Activated B cell treated with CpG ODN at 0.5 μM for 24 hours (primary cell): Measurements from ENCODE around the gene CROCC2. TPM values are rescaled to one million over a fixed set of nuclear protein-coding genes. Genes with fewer than 3 reads are reported as not detected.

Source experiments
- ATAC-seq: fragments of 200-7000 bp; cut with Tn5 transposase; one replicate; pipeline ENCODE4 v1.10.0; 2021; ENCODE audit warnings: low read depth, mild to moderate bottlenecking, moderate library complexity
- CTCF ChIA-PET: fragments of 350-600 bp; sonication (Branson Sonifier 250); formaldehyde crosslinking; loops from one replicate; lab custom pipeline; 2021; ENCODE audit warnings: antibody characterized with exemption; lab: Charles Lee
- POLR2A ChIA-PET: fragments of 350-600 bp; sonication (Branson Sonifier 250); formaldehyde crosslinking; loops from one replicate; lab custom pipeline; 2021; ENCODE audit warnings: antibody characterized with exemption; lab: Charles Lee
- DNase-seq: peaks from one replicate; pipeline ENCODE4 v3.0.0; 2022
- H3K27ac Mint-ChIP-seq: one replicate; pipeline ENCODE4 v1.8.0; 2020; ENCODE audit warnings: mixed read lengths
- H3K27me3 Mint-ChIP-seq: one replicate; pipeline ENCODE4 v1.8.0; 2021; ENCODE audit warnings: mixed read lengths
- H3K36me3 Mint-ChIP-seq: one replicate; pipeline ENCODE4 v1.8.0; 2021; ENCODE audit warnings: low read depth, mixed read lengths
- H3K4me1 Mint-ChIP-seq: one replicate; pipeline ENCODE4 v1.8.0; 2021; ENCODE audit warnings: mixed read lengths
- H3K4me3 Mint-ChIP-seq: one replicate; pipeline ENCODE4 v1.8.0; 2020; ENCODE audit warnings: mild to moderate bottlenecking, mixed read lengths
- H3K9me3 Mint-ChIP-seq: one replicate; pipeline ENCODE4 v1.8.0; 2020; ENCODE audit warnings: mixed read lengths
- intact Hi-C: fragments of 100-400 bp; cut with micrococcal nuclease; formaldehyde crosslinking; loops from one replicate; pipeline ENCODE4 v1.15.1; 2024
- total RNA-seq: library from RNA; stranded (reverse); gene quantifications from 2 replicates; pipeline ENCODE4 v1.2.3, GENCODE V29; 2022
- TF ChIP-seq, protein P1 (sequence below): fragments of 200-600 bp; IDR thresholded peaks from one replicate; pipeline ENCODE4 v1.8.0; 2022; ENCODE audit warnings: antibody characterized with exemption, mild to moderate bottlenecking

The CROCC2 gene
- total RNA-seq, 1 donor from 2014 or later: not detected

DNA sequence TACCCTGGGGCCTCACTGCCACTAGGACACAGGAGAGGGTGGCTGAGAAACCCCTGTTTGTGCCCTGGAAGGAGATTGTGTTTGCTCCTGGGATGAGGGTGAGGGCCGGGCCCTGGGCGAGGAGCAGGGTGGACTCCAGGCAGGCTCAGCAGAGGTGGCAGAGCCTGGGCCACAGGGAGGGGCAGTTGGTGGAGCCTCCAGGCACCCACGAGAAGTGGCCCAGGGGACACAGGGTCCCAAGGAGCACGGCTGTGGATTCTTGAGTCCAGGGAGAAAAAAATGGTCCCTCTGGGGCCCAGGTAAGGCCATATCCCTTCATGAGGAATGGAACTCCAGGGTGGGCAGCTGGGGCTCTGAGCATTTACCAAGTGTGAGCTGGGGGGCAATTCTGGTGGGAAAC, 18.5 kb upstream of the CROCC2 start:
- Mint-ChIP-seq H3K36me3 (no peaks in the 10 kb centered on the region), H3K27me3 (peaks cover 2% of the 10 kb centered on the region), H3K9me3 (no peaks in the 10 kb centered on the region), H3K4me3 (no peak overlapping the region), H3K27ac (no peak overlapping the region), H3K4me1 (no peaks in the 10 kb centered on the region)
- DNase-seq (no peak), ATAC-seq (no peak)
- CTCF ChIA-PET: no interaction called here
- POLR2A ChIA-PET: no interaction called here
- intact Hi-C loops: no loop called here
- TF ChIP-seq, protein P1, sequence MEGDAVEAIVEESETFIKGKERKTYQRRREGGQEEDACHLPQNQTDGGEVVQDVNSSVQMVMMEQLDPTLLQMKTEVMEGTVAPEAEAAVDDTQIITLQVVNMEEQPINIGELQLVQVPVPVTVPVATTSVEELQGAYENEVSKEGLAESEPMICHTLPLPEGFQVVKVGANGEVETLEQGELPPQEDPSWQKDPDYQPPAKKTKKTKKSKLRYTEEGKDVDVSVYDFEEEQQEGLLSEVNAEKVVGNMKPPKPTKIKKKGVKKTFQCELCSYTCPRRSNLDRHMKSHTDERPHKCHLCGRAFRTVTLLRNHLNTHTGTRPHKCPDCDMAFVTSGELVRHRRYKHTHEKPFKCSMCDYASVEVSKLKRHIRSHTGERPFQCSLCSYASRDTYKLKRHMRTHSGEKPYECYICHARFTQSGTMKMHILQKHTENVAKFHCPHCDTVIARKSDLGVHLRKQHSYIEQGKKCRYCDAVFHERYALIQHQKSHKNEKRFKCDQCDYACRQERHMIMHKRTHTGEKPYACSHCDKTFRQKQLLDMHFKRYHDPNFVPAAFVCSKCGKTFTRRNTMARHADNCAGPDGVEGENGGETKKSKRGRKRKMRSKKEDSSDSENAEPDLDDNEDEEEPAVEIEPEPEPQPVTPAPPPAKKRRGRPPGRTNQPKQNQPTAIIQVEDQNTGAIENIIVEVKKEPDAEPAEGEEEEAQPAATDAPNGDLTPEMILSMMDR: no peak

DNA sequence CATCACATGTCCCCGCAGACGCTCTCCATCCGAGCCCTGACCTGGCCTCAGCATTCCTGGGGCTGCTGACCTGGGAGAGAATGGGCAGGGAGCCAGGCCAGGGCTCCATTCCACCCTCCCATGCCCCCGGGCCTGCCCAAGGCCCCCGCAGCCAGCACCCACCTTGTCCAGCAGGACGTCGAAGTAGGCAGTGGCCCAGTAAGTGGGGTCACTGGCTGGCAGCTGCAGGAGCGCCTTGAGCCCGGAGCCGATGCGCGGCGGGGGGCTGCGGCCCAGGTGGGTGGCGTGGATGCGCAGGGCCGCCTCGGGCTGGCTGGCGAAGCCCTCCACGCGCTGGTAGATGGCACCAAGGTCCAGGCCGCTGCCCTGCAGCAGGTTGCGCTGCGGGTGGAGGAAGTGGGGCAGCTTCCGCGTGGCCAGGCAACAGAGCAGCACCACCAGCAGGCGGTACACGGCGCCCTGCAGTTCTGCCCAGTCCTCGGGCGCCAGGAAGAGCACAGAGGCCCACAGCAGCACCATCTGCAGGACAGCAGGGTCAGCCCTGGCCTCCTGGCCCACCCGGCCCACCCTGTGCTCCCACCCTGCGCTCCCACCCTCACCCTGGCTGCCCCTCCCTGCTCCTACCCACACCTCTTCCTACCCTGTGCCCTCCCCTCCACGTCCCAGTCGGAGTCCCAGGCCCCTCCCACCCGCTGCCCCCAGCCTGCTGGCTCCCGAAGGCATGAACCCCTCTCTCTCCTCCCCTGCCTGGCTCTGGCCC, 17.8 kb upstream of the CROCC2 start:
- H3K4me1 Mint-ChIP-seq: no peaks in the 10 kb centered on the region
- TF ChIP-seq, protein P1: no peak
- H3K36me3 Mint-ChIP-seq: no peaks in the 10 kb centered on the region
- POLR2A ChIA-PET: no interaction called here
- H3K4me3 Mint-ChIP-seq: no peak overlapping the region
- no peak for ATAC-seq
- intact Hi-C loops: no loop called here
- H3K27ac Mint-ChIP-seq: no peak overlapping the region
- H3K27me3 Mint-ChIP-seq: peaks cover 1% of the 10 kb centered on the region
- no peaks in the 10 kb centered on the region for H3K9me3 Mint-ChIP-seq
- DNase-seq: no peak
- CTCF ChIA-PET: no interaction called here

DNA sequence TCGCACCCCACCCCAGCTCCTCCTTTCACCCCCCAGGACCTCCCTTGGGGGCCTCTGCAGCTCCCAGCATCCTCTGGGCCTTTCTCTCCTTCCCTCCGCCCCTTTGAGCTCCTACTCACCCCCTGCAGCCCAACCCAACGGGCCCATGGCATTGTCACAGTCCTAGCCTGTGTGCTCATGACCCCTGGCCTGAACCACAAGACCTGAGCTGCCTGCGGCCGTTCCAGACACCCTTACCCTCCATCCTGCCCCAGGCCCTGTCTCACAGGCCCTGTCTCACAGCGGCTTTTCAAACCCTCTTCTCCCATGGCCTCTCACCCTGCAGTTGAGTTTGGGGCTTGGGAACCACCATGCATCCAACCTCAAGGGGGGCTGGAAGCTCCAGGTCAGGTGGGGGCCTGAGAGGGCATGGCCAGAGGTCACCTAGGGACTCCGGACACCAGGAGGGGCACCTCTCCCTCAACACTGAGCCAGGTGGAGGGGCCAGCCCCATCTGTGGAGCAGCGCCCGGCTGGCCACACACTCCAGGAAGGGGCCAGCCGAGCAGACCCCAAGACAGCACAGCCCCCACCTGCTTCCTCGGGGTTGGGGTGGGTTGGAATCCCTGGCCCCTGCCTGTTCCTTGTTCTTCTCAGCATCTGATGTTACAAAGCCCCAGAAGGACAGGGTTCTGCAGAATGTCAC, 17.1 kb upstream of the CROCC2 start:
- ATAC-seq: no peak
- POLR2A ChIA-PET: no interaction called here
- Mint-ChIP-seq H3K4me3 (no peak overlapping the region), H3K27me3 (no peaks in the 10 kb centered on the region), H3K4me1 (no peaks in the 10 kb centered on the region), H3K36me3 (no peaks in the 10 kb centered on the region), H3K9me3 (no peaks in the 10 kb centered on the region), H3K27ac (no peak overlapping the region)
- no peak for DNase-seq
- TF ChIP-seq, protein P1: no peak
- CTCF ChIA-PET: no interaction called here
- intact Hi-C loops: no loop called here

DNA sequence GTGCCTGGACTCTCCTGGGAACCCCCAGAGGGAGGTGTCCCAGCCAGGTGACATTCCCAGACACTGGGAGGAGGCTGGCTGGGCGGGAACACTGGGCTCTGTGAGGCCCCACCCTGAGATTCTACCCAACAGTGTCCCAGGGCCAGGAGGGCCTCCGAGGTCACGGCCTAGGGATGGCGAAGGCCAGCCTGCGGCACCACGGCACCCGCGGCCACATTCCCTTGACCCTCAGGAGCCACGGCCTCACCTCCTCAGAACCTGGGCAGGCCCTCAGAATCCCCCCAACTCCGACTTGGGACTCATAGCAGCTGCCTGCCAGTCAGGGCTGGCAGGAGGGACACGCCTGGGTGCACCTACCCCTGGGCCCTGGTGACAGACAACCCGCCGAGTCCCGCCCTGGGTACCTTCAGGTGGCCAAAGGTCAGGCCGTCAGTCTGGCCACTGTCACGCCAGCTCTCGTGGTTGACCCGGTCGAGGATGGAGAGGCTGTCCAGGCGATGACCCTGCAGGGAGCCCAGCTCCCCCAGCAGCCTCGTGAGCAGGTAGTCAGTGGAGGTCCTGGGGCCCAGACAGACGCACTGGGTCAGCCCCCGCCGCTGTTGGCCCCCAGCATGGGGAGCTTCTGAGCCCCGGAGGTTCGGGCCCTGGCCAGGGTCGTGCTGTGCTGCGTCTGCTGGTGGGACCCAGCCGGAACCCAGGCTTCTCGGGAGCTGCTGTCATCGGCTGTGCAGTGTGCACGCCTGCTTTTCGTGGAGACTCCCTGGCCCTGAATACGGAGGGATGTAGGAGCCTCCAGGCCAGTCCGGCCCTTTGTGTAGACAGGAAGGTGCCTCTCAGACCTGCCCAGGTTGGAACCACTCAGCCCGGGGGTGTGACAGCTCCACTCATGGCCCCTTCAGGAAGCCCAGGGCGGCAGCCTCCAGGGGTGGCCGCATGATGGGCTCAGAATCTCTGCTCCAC, 16.3 kb upstream of the CROCC2 start:
- DNase-seq (no peak), ATAC-seq (no peak)
- Mint-ChIP-seq H3K4me1 (no peaks in the 10 kb centered on the region), H3K4me3 (no peak overlapping the region), H3K36me3 (no peaks in the 10 kb centered on the region), H3K27ac (no peak overlapping the region), H3K9me3 (no peaks in the 10 kb centered on the region), H3K27me3 (no peaks in the 10 kb centered on the region)
- POLR2A ChIA-PET: no interaction called here
- TF ChIP-seq, protein P1: no peak
- intact Hi-C loops: no loop called here
- CTCF ChIA-PET: no interaction called here

DNA sequence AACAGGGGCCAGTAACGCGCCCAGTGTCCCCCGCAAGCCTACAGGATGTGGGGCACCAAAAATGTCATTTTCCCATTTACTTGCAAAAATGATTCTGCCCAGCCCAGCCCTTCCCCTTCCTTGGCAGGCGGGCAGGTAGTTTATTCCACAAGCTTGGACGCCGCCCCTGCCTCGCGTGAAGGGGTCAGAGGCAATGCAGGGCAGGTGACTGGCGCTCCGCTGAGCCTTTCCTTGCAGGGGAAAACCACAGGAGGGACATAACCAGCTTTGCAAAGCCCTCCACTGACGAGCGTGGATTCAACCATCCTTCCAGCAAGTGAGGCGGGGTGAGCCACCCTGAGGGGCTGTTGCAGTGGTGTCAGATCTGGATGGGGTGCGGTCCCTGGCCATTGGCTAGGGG, 15.4 kb upstream of the CROCC2 start:
- POLR2A ChIA-PET: no interaction called here
- intact Hi-C loops: no loop called here
- Mint-ChIP-seq H3K27me3 (no peaks in the 10 kb centered on the region), H3K27ac (no peak overlapping the region), H3K36me3 (no peaks in the 10 kb centered on the region), H3K9me3 (no peaks in the 10 kb centered on the region), H3K4me3 (no peak overlapping the region), H3K4me1 (no peaks in the 10 kb centered on the region)
- CTCF ChIA-PET: no interaction called here
- DNase-seq (no peak), ATAC-seq (no peak)
- TF ChIP-seq, protein P1: no peak
